ENCODE data around the gene PODNL1.

- TF ChIP-seq CTCF (IDR thresholded peaks at IDR 0.05) (no peak), POLR2A (IDR thresholded peaks at IDR 0.05) (no peak)
These were observed 42.0 kb downstream of the PODNL1 start for GRCh38 chr19:13896227-13896626.

Measured in Peyer's patch (tissue), 4 donors.